Ovary (tissue), 9 donors: ENCODE measurements around the gene SCN4A. TPM values are rescaled to one million over a fixed set of nuclear protein-coding genes. Genes with fewer than 3 reads are reported as not detected.
A peak's percentile ranks its signal among the peaks of the same experiment; 100 is the strongest.

Source experiments
- DNase-seq, 5 donors: peaks; one replicate each; pipeline ENCODE4 v3.0.0-alpha.2; 2019 to 2020
- H3K27ac ChIP-seq, 2 donors: fragments of 200-600 bp; one replicate each; pipeline versions ENCODE4 v1.5.1 to v1.8.0; 2019 to 2022
- H3K27me3 ChIP-seq: fragments of 200-600 bp; one replicate; pipeline ENCODE4 v1.8.0; 2022
- H3K36me3 ChIP-seq: fragments of 200-600 bp; sonication (generic); one replicate; pipeline ENCODE4 v1.5.1; 2019
- H3K4me1 ChIP-seq: one replicate; pipeline ENCODE4 v1.8.1; 2013; ENCODE audit warnings: mild to moderate bottlenecking, moderate library complexity; ENCODE audit not compliant: insufficient read depth
- H3K4me3 ChIP-seq: fragments of 200-600 bp; sonication (generic); one replicate; pipeline ENCODE4 v1.5.1; 2017
- H3K9me3 ChIP-seq, 2 donors: fragments of 200-600 bp in 1 of 2; sonication (generic) in 1 of 2; one replicate each; pipeline versions ENCODE4 v1.5.1 to v1.8.1; 2013 to 2019; ENCODE audit warnings: mild to moderate bottlenecking in 1 of 2, moderate library complexity in 1 of 2
- EP300 ChIP-seq: sonication (generic); formaldehyde crosslinking; IDR thresholded peaks from one replicate; pipeline ENCODE4 v1.6.1; 2017; ENCODE audit warnings: antibody characterized with exemption
- POLR2A ChIP-seq: fragments of 450-650 bp; IDR thresholded peaks from one replicate; pipeline ENCODE4 v1.6.1; 2017; ENCODE audit warnings: antibody characterized with exemption, mild to moderate bottlenecking, moderate library complexity
- WGBS, 3 donors: extraction: QIAGEN DNeasy Blood & Tissue Kit in 1 of 3; methylation state at CpG; one replicate each; pipeline versions ENCODE4 v1.1.5 to v1.1.7; 2013 to 2017; 5-methylcytosine and 5-hydroxymethylcytosine counted together
- intact Hi-C, 4 donors: fragments of 100-400 bp; cut with DNase I; formaldehyde crosslinking; loops; one replicate each; pipeline versions ENCODE4 v1.11.0 to v1.15.1; 2022 to 2023
- polyA plus RNA-seq, 2 donors: library from polyadenylated mRNA; stranded (reverse); fragments of 200-250 nt in 1 of 2; fragments of 350-450 nt in 1 of 2; fragmentation: Illumina TruSeq in 1 of 2; extraction: RNeasy Lipid Tissue Mini Kit (QIAGEN cat#74804) in 1 of 2; gene quantifications; one replicate each; pipeline ENCODE4 v1.2.3, GENCODE V29; 2013 to 2014
- total RNA-seq, 7 donors: library from RNA; depleted of rRNA in 2 of 7; stranded (reverse); fragments of >200 nt in 2 of 7; fragmentation: NEBNext Ultra II Directional in 3 of 7; extraction: Animal tissue kit (Norgen Biotek cat#: 25700) in 3 of 7; gene quantifications; one replicate each; pipeline versions ENCODE4 v1.1.0 to v1.2.4, GENCODE V29; 2016 to 2023
- TF ChIP-seq, protein P1 (sequence below), 3 donors: fragments of 450-650 bp in 2 of 3; fragments of 200-600 bp in 1 of 3; IDR thresholded peaks; one replicate each; pipeline versions ENCODE4 v1.5.1 to v1.8.0; 2016 to 2022; ENCODE audit warnings: antibody characterized with exemption in 3 of 3, mild to moderate bottlenecking in 1 of 3
- donor health status: DM: no; HTN: no; CAD: no; lungs with moderate emphysema.
- donor health status: DM: no; HTN: no; CAD: no.
- donor health status: Bipolar disorder and iron deficiency.
- donor health status: DM: yes; HTN: yes; CAD: no.
- donor health status: DM: no; HTN: no; CAD: no.
- donor health status: DM: yes; HTN: yes; CAD: no.

Gene SCN4A
- total and polyA plus RNA-seq, 9 donors = 0.27 to 2.5 (median 0.62) TPM; not detected in 1

GRCh38 chr17:63950940-63951907 is 21.5 kb downstream of the SCN4A start:
- no peak overlapping the region for H3K4me3 ChIP-seq
- no peak for TF ChIP-seq EP300
- TF ChIP-seq, protein P1, sequence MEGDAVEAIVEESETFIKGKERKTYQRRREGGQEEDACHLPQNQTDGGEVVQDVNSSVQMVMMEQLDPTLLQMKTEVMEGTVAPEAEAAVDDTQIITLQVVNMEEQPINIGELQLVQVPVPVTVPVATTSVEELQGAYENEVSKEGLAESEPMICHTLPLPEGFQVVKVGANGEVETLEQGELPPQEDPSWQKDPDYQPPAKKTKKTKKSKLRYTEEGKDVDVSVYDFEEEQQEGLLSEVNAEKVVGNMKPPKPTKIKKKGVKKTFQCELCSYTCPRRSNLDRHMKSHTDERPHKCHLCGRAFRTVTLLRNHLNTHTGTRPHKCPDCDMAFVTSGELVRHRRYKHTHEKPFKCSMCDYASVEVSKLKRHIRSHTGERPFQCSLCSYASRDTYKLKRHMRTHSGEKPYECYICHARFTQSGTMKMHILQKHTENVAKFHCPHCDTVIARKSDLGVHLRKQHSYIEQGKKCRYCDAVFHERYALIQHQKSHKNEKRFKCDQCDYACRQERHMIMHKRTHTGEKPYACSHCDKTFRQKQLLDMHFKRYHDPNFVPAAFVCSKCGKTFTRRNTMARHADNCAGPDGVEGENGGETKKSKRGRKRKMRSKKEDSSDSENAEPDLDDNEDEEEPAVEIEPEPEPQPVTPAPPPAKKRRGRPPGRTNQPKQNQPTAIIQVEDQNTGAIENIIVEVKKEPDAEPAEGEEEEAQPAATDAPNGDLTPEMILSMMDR (IDR thresholded peaks at IDR 0.05) = no peak
- no peak for TF ChIP-seq POLR2A
- no peak for DNase-seq
- WGBS, 3 donors = 89 to 92% (median 89%) methylated on average over 29 of the region's 29 CpGs
- peaks cover 11% of the 10 kb centered on the region for H3K4me1 ChIP-seq
- intact Hi-C loops = no loop called here
- no peaks in the 10 kb centered on the region for H3K27me3 ChIP-seq
- no peaks in the 10 kb centered on the region for H3K36me3 ChIP-seq
- H3K27ac ChIP-seq = no peak overlapping the region
- H3K9me3 ChIP-seq = no peaks in the 10 kb centered on the region

DNA sequence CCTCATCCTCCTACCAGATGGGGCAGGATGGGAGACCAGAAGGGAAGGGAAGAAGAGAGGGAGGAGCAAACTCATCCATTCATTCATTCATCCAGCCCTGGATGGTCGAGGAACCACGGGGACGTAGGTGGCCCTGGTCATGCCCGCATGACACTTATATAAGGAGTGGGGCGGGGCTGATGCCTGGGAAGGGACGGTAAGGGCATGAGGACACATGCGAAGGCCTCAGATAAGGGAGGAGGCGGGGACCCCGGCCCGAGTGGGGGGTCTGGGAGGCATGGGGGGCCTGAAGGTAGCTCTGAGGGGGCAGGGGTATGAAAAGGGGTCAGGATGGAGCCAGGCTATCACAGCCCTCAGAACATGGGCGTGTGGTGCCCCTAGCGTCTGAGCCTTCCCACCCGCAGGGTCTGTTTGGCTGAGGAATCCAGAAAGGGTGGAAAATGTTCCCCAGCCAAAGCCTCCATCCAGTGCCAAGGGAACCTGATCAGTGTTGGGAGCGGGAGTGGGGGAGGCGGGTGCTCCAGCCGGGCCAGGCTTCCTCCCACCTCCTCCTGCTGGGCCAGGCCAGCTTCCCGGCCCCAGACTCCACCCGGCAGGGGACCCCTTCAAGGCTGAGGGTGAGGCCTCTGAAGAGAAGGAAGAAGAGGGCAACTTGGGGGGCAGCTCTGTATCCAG is 23.0 kb downstream of the SCN4A start:
- Histone ChIP-seq H3K9me3 (no peaks in the 10 kb centered on the region), H3K27ac (no peak overlapping the region), H3K4me3 (no peak overlapping the region), H3K27me3 (no peaks in the 10 kb centered on the region), H3K4me1 (peaks cover 7% of the 10 kb centered on the region), H3K36me3 (no peaks in the 10 kb centered on the region)
- 48 to 52% (median 48%) methylated on average over 18 of the region's 18 CpGs for WGBS, 3 donors
- DNase-seq = peak in 1 of 5 donors; percentile 46
- intact Hi-C loops = no loop called here
- TF ChIP-seq, protein P1 (IDR thresholded peaks at IDR 0.05) = no peak
- TF ChIP-seq EP300 (no peak), POLR2A (no peak)

DNA sequence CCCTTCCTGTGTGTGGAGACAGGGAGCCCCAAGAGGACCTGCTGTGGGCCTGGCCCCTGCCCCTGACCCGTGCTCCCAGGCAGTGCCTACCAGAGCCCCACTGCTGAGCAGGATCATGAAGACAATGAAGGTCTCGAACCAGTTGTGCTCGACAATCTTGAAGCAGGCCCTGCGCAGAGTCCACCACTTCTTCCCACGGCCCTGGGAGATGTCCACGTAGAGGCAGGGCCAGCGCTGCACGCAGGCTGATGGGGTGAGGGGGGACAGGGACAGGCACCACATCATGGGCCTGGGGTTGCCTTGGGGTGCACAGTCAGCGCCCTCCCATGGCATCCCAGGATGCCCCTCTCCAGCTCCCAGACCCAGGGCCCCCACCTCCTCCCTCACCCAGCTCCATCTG is 24.2 kb downstream of the SCN4A start:
- DNase-seq = no peak
- Histone ChIP-seq H3K27me3 (no peaks in the 10 kb centered on the region), H3K4me3 (no peak overlapping the region), H3K36me3 (no peaks in the 10 kb centered on the region), H3K27ac (no peak overlapping the region), H3K9me3 (no peaks in the 10 kb centered on the region), H3K4me1 (peaks cover 7% of the 10 kb centered on the region)
- intact Hi-C loops = no loop called here
- TF ChIP-seq, protein P1 (IDR thresholded peaks at IDR 0.05) = no peak
- no peak for TF ChIP-seq POLR2A
- TF ChIP-seq EP300 = no peak
- WGBS, 3 donors = 95 to 96% (median 95%) methylated on average over 9 of the region's 9 CpGs

DNA sequence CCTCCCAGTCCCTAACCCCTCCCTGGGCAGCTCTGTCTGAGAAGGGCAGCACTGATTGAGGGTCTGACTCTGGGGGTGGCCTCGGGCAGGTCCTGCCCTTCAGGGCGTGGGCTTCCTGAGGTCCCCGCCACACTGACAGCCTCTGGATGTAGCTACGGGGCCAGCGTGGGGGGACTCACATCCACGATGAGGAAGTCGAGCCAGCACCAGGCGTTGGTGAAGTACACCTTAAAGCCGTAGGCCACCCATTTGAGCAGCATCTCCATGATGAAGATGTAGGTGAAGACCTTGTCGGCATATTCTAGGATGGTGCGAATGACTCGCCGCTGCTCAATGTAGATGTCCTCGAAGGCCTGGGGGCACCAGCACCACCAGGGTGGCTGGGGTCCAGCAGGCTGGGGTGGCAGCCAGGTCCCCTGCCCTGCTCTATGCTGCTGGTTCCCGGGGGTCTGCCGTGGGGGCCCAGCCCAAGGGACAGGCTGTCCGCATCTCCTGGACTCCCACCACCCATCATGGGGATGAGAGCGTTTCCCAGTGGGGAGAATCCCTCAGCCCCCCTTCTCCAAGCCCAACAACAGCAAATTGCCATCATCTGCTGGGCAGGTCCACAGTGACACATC is 24.9 kb downstream of the SCN4A start:
- Histone ChIP-seq H3K4me1 (peaks cover 7% of the 10 kb centered on the region), H3K9me3 (no peaks in the 10 kb centered on the region), H3K4me3 (no peak overlapping the region), H3K27me3 (no peaks in the 10 kb centered on the region), H3K36me3 (no peaks in the 10 kb centered on the region), H3K27ac (no peak overlapping the region)
- WGBS, 3 donors = 86 to 91% (median 87%) methylated on average over 18 of the region's 18 CpGs
- intact Hi-C loops = no loop called here
- DNase-seq = no peak
- TF ChIP-seq POLR2A (no peak), EP300 (no peak)
- TF ChIP-seq, protein P1 (IDR thresholded peaks at IDR 0.05) = no peak
